ENCODE data around the gene SLC35E2B. TPM values are rescaled to one million over a fixed set of nuclear protein-coding genes. Genes with fewer than 3 reads are reported as not detected.

SLC35E2B gene
- total RNA-seq, 4 donors from 2014 or later, result 63.4 to 202 (median 83.9) TPM

DNA sequence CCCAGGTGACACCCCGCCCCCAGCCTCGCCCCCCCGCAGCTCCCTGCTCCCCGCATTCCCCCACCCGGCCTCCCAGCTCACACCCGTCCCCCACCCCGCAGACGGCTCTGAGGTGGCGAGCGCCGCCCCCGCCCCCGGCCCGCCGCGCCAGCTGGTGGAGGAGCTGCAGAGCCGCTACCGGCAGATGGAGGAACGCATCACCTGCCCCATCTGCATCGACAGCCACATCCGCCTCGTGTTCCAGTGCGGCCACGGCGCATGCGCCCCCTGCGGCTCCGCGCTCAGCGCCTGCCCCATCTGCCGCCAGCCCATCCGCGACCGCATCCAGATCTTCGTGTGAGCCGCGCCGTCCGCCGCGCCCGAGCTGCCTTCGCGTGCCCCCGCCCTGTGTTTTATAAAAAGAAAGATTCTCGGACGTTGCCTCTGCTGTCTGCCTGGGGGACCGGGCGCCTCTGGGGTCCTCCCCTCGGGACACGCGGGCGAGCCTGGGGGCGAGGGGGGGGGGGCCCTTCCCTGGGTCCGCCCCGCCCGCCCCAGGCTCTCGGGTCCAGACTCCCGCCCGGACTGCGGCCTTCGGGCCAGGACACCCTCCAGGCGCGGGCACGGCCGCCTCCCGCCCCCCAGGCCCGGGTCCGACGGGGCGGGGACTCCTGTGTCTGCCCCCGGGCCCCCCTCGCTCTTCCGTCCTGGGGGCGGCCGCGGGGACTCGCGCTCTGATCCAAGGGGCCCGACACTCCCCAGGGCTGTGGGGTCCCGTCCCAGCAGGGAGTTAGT lies 62.2 kb downstream of the SLC35E2B start:
- TF ChIP-seq EP300 (IDR thresholded peaks at IDR 0.05; ENCODE audit: low read depth), result no peak
- TF ChIP-seq, protein P1, sequence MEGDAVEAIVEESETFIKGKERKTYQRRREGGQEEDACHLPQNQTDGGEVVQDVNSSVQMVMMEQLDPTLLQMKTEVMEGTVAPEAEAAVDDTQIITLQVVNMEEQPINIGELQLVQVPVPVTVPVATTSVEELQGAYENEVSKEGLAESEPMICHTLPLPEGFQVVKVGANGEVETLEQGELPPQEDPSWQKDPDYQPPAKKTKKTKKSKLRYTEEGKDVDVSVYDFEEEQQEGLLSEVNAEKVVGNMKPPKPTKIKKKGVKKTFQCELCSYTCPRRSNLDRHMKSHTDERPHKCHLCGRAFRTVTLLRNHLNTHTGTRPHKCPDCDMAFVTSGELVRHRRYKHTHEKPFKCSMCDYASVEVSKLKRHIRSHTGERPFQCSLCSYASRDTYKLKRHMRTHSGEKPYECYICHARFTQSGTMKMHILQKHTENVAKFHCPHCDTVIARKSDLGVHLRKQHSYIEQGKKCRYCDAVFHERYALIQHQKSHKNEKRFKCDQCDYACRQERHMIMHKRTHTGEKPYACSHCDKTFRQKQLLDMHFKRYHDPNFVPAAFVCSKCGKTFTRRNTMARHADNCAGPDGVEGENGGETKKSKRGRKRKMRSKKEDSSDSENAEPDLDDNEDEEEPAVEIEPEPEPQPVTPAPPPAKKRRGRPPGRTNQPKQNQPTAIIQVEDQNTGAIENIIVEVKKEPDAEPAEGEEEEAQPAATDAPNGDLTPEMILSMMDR (IDR thresholded peaks at IDR 0.05), result no peak
- TF ChIP-seq POLR2A (IDR thresholded peaks at IDR 0.05), result peak; percentile 27
- TF ChIP-seq POLR2AphosphoS5 (IDR thresholded peaks at IDR 0.05), result peak; percentile 58 to 71 (median 68)
- H3K27me3 ChIP-seq, result peaks cover 29% of the 10 kb centered on the region
- intact Hi-C loops (cut with DNase I; ENCODE audit: low total_unique reads), result no loop called here
- WGBS, 2 donors (ENCODE audit: low coverage in 1 of 2), result 14% methylated on average over 35 of the region's 81 CpGs; no CpG with 5 or more reads in 1 of the 2 donors
- H3K27ac ChIP-seq, result peak overlapping the region; percentile 76 to 85 (median 83)
- H3K4me1 ChIP-seq, result peaks cover 6 to 29% (median 27%) of the 10 kb centered on the region in 4 donors
- peak; percentile 86 for DNase-seq
- H3K36me3 ChIP-seq, result no peaks in the 10 kb centered on the region
- peak overlapping the region; percentile 5 to 42 (median 21) for H3K4me3 ChIP-seq
- in situ Hi-C loops (cut with MboI; ENCODE audit: low pct_ligation_motif_present in 1 of 4, low pct_unique_long_range_greater_than_20kb in 1 of 4, low sequenced_read_pairs in 3 of 4), result no loop called here
- no peaks in the 10 kb centered on the region for H3K9me3 ChIP-seq

DNA sequence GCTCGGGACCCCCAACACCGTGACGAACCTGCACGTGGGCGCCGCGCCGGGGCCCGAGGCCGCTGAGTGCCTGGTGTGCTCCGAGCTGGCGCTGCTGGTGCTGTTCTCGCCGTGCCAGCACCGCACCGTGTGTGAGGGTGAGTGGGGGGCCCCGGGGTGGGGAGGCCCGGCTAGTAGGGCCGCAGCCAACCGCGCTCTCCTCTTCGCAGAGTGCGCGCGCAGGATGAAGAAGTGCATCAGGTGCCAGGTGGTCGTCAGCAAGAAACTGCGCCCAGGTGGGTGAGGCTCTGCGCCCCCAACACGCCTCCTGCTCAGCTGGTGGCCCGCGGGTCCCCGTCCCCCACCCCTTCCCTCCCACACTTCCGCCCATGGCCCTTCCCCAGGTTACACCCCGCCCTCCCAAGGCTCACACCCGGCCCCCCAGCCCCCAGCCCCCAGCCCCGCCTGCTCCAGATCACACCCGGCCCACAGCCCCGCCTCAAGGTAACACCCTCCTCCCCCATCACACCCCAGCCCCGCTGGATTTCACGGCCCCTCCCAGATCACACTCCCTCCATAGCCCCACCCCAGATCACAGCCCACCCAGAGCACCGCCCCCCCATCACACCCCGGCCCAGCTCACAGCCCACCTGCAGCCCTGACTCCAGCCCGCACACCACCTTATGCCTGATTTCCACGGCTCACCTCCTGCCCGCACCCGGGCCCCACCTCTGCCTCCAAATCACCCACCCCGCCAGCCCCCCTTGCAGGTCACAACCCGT lies 63.0 kb downstream of the SLC35E2B start:
- TF ChIP-seq POLR2A (IDR thresholded peaks at IDR 0.05) (no peak), POLR2AphosphoS5 (IDR thresholded peaks at IDR 0.05) (no peak), EP300 (IDR thresholded peaks at IDR 0.05; ENCODE audit: low read depth) (no peak)
- TF ChIP-seq, protein P1 (IDR thresholded peaks at IDR 0.05), result no peak
- WGBS, 2 donors (ENCODE audit: low coverage in 1 of 2), result 64% methylated on average over 39 of the region's 48 CpGs; no CpG with 5 or more reads in 1 of the 2 donors
- Histone ChIP-seq H3K4me1 (peaks cover 6 to 29% (median 27%) of the 10 kb centered on the region in 4 donors), H3K4me3 (peak overlapping the region in 2 of 4 donors; percentile 25 to 42), H3K9me3 (no peaks in the 10 kb centered on the region), H3K27ac (peak overlapping the region; percentile 63 to 85 (median 80)), H3K36me3 (no peaks in the 10 kb centered on the region), H3K27me3 (peaks cover 29% of the 10 kb centered on the region)
- DNase-seq, result peak; percentile 59
- intact Hi-C loops (cut with DNase I; ENCODE audit: low total_unique reads), result no loop called here
- in situ Hi-C loops (cut with MboI; ENCODE audit: low pct_ligation_motif_present in 1 of 4, low pct_unique_long_range_greater_than_20kb in 1 of 4, low sequenced_read_pairs in 3 of 4), result no loop called here

DNA sequence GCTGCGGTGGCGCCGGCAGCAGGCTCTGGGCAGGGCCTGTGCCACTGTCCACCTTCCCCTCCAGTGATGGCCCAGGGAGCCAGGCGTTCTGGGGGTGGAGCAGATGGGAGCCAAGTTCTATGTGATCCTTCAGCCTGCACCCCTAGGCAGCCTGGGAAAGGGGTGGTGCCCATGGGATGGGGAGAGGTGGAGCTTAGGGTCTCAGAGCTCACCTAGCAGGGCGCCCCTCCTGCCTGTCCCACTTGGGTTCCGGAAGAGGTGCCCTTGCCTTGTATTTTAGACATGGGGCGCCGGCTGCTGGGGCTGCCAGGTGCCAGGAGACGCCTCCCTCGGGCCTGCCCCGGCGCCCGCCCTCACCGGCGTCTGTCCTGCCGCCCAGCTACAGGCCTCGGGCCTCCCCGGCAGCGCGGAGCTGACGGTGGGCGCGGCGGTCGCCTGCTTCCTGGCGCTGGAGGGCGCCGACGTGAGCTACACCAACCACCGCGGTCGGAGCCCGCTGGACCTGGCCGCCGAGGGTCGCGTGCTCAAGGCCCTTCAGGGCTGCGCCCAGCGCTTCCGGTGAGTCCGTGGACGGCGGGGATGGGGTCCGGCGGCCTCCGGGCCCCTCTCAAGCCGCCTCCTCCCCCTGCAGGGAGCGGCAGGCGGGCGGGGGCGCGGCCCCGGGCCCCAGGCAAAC lies 63.7 kb downstream of the SLC35E2B start:
- H3K27ac ChIP-seq, result peak overlapping the region; percentile 33 to 85 (median 62)
- H3K36me3 ChIP-seq, result no peaks in the 10 kb centered on the region
- 77% methylated on average over 35 of the region's 53 CpGs; no CpG with 5 or more reads in 1 of the 2 donors for WGBS, 2 donors (ENCODE audit: low coverage in 1 of 2)
- peaks cover 6 to 29% (median 27%) of the 10 kb centered on the region in 4 donors for H3K4me1 ChIP-seq
- DNase-seq, result no peak
- no peaks in the 10 kb centered on the region for H3K9me3 ChIP-seq
- in situ Hi-C loops (cut with MboI; ENCODE audit: low pct_ligation_motif_present in 1 of 4, low pct_unique_long_range_greater_than_20kb in 1 of 4, low sequenced_read_pairs in 3 of 4), result no loop called here
- H3K27me3 ChIP-seq, result peaks cover 29% of the 10 kb centered on the region
- H3K4me3 ChIP-seq, result peak overlapping the region in 2 of 4 donors; percentile 24 to 25
- intact Hi-C loops (cut with DNase I; ENCODE audit: low total_unique reads), result no loop called here
- TF ChIP-seq POLR2A (IDR thresholded peaks at IDR 0.05) (no peak), EP300 (IDR thresholded peaks at IDR 0.05; ENCODE audit: low read depth) (no peak), POLR2AphosphoS5 (IDR thresholded peaks at IDR 0.05) (no peak)
- TF ChIP-seq, protein P1 (IDR thresholded peaks at IDR 0.05), result no peak

Measured in transverse colon (tissue), 4 donors.